Activated T-cell treated with anti-CD3 and anti-CD28 coated beads, Interleukin-2, amount 50 U/mL, for 24 hours (primary cell): Measurements from ENCODE around the gene PSMD6.

ENCODE experiments used
- DNase-seq: peaks from one replicate; pipeline ENCODE4 v3.0.0-alpha.2; 2020
- H3K27ac Mint-ChIP-seq: 2 replicates; pipeline ENCODE4 v1.8.0; 2020; ENCODE audit warnings: mild to moderate bottlenecking, mixed read lengths
- H3K27me3 Mint-ChIP-seq: 2 replicates; pipeline ENCODE4 v1.8.0; 2020; ENCODE audit warnings: mixed read lengths
- H3K36me3 Mint-ChIP-seq: 2 replicates; pipeline ENCODE4 v1.8.0; 2020; ENCODE audit warnings: low read depth, mixed read lengths
- H3K4me1 Mint-ChIP-seq: 2 replicates; pipeline ENCODE4 v1.8.0; 2020; ENCODE audit warnings: low read depth, mixed read lengths
- H3K4me3 Mint-ChIP-seq: 2 replicates; pipeline ENCODE4 v1.8.0; 2020; ENCODE audit warnings: mild to moderate bottlenecking, moderate library complexity, mixed read lengths
- H3K9me3 Mint-ChIP-seq: 2 replicates; pipeline ENCODE4 v1.8.0; 2020; ENCODE audit warnings: mixed read lengths

The PSMD6 gene

DNA sequence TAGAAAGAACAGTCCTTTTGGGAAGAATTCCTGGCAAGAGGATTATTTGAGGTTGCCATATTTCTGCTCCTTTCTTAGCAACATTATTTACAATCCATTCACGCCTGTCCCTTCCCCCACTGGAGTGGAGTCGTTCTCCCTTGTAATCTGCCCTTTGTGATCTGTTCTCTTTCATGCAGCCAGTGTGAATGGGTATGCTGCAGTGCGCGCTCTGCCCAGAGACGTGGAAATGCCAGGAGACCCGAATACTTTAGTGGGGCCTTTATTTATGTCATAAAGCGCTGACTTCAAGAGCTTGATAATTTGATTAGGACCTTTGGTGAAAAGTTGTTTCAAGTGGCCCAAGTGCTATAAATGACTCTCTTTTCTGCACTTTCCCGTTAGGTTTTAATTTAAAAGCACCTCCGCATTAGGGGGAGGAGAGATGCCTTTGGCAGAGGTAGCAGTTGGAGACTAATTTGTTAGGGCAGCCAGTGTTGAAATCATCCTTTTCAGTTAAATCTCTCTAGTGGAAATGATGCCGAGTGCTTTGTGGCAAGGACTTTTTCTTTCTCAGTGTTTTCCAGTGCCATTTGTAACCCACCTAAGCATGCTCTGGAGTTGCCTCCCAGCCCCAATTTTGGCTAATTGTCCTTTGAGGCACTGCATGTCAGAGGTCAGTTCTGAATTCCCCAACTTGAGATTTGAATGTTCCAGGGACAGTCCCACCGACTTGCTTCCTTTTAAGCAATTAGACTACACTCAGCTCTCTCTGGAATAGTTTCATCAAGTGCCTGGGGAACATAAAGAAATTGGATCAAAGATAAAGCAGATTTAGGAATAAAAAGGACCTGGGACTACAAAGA, 52.4 kb downstream of the PSMD6 start:
- no peak for DNase-seq
- peak overlapping the region; percentile 76 for H3K4me3 Mint-ChIP-seq

DNA sequence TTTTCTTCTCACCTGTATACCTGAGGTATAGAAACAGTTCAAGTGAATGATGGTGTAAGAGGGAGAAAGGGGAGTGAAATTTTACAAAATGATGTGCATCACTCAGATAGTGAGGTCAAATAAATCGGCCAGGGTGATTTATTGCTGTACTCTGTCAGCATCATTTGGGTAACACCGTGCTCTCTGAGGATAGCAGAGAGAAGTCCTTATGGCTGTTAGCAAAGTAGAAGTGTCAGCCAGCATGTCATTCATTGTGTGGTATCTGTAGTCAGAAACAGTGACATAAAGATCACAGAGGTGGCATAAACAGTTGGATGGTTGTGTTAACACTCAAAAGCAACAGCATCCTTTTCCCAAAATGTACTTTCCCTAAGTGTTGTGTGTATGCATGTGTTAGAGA, 53.4 kb downstream of the PSMD6 start:
- no peak for DNase-seq
- Mint-ChIP-seq H3K9me3 (no peaks in the 10 kb centered on the region), H3K27ac (peak overlapping the region; percentile 93), H3K27me3 (no peaks in the 10 kb centered on the region), H3K4me3 (peak overlapping the region; percentile 76), H3K4me1 (peaks cover 91% of the 10 kb centered on the region), H3K36me3 (peaks cover 29% of the 10 kb centered on the region)

More for the DNA sequence above, 52.4 kb downstream of the PSMD6 start:
- Mint-ChIP-seq H3K4me1 (peaks cover 94% of the 10 kb centered on the region), H3K27me3 (no peaks in the 10 kb centered on the region), H3K9me3 (no peaks in the 10 kb centered on the region), H3K27ac (peak overlapping the region; percentile 93), H3K36me3 (peaks cover 34% of the 10 kb centered on the region)

DNA sequence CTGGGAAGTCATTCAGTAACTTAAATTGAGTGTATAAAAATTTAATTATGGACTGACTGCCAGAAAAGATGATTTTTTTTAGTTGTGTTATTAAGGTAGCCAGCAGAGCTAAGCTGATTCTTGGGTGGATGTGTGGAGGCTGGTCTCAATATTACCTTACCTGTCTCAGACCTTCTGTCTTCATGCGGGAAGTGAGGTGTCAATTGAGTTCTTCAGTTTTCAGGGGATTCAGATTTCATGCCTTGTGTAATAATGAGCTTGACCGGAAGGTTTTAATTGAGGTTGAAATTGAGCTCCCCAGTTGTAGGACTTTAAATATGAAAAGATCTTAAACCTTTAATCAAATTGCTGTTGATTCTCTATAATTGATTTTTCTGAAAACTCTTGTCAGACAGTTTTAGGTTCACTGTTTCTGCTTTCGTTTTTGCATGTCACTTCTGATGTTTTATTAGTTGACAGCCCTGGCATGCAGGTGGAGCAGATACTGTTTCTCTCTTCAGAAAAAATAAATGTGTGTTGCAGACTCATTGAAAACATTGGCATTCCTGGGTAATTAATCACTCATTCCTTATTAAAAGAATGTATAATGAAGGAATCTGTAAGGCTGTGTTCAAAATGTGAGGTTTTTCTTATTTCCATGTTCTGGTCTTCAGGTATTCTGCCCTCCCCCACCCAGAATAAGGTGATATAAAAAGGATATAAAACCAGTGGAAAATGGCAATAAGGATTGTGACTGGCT, 54.5 kb downstream of the PSMD6 start:
- Mint-ChIP-seq H3K36me3 (peaks cover 24% of the 10 kb centered on the region), H3K27me3 (no peaks in the 10 kb centered on the region), H3K27ac (peak overlapping the region; percentile 93), H3K4me1 (peaks cover 90% of the 10 kb centered on the region), H3K4me3 (peak overlapping the region; percentile 76), H3K9me3 (no peaks in the 10 kb centered on the region)
- DNase-seq, result no peak

DNA sequence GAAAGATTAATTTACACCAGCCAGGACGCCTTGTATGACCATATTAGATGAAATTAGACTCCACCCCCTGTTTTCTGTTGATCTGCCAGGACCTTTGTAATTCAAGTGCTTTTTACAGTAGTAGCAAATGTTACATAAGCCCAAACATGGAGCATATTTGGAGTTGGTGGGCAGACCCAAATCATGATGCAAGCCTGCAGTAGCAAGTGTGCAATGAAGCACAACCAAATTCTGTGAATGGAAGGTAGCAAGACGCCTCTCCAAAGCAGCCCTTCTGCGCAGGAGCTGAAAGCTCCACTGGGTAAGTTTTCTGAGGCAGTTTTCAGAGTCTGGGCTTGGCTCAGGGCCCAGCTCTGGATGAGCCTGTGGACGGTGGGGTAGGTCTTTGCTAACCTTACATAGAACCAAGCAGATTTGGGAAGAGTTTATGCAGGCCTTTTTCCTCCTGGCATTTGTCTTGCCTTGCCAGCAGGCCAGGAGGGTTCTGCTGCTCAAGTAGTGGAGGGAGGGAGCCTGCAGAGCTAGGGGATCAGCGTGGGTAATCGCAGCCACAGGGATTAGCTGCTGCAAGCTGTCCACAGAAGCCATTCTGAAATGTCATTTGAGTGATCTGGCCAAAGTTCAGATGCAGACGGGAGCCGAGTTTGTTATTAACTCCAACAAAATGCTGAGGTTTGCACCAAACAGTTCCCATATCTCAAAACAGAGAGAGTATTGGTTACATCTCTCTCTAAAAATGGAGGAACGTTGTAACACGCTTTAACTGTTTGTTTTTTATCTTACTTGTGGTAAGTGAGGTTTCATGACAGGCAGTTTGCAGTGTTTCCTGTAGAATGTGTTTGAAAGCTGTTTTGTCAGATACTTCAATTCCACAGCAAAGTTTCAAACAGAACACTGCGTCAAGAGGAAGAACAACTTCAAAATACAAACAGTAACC, 55.4 kb downstream of the PSMD6 start:
- peak overlapping the region; percentile 93 for H3K27ac Mint-ChIP-seq
- H3K4me1 Mint-ChIP-seq, result peaks cover 87% of the 10 kb centered on the region
- DNase-seq, result peak; percentile 45
- H3K4me3 Mint-ChIP-seq, result peak overlapping the region; percentile 76
- H3K36me3 Mint-ChIP-seq, result peaks cover 20% of the 10 kb centered on the region
- H3K27me3 Mint-ChIP-seq, result no peaks in the 10 kb centered on the region
- no peaks in the 10 kb centered on the region for H3K9me3 Mint-ChIP-seq

- DNase-seq, result no peak
- Mint-ChIP-seq H3K4me3 (no peak overlapping the region), H3K36me3 (peaks cover 15% of the 10 kb centered on the region), H3K4me1 (peaks cover 81% of the 10 kb centered on the region), H3K27ac (peak overlapping the region; percentile 93), H3K27me3 (no peaks in the 10 kb centered on the region), H3K9me3 (no peaks in the 10 kb centered on the region)
Observed at GRCh38 chr3:63966871-63967270, 56.4 kb downstream of the PSMD6 start.

DNA sequence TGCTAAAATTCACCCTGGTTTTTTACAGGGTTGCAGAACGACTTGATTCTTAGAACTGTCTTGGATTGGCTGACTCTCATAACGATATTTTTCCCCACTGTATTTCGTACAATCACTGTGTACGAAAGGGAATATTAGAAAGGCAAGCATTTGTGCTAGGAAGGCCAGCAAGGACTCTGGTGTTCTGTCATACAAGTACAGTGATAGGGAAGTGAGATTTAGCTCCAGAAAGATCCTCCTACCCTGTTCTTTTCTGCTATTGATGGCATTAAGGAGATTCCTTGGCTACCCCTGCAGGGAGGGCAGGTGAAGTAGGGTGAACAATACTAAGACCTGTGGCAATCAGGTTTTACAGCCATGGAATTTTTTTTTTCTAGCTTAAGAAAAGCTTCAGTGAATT, 57.3 kb downstream of the PSMD6 start:
- no peak for DNase-seq
- Mint-ChIP-seq H3K27ac (peak overlapping the region; percentile 93), H3K27me3 (no peaks in the 10 kb centered on the region), H3K4me3 (no peak overlapping the region), H3K4me1 (peaks cover 78% of the 10 kb centered on the region), H3K36me3 (peaks cover 16% of the 10 kb centered on the region), H3K9me3 (no peaks in the 10 kb centered on the region)

DNA sequence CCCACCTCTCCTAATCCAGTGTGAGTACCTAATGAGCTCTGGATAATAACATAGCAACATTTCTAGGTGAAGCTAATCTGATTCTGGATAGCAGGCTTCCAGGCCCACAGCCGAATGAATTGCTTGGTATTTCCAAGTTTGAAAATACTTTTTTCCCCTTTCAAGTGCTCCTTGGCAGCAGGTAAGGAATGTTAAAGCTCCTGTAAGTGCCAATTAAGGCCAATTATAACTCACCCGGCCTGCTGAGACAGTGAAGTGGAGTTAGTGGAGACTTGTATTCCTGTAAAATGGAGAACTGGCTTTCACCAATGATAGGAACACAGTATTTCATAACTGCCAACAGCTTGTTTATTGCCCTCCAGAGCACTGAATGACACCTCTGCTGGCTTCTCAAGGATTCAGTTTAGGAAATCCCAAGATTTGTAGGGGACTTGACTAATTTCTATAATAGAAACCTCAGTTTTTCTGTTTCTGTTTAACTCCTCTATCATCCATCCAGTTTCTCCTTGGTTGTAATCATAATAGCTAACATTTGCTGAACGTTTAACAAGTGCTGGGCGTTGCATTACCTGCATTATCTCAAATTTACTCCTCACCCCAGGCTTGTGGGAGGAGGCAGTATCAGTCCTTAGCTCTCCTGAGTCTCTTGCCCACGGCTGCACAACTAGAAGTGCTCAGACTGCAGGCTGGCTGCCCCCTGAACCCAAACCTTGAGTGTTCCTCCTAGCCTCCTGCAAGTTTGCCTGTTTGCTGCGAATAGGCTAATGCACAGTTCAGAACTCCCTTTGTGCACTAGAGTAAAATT, 58.4 kb downstream of the PSMD6 start:
- Mint-ChIP-seq H3K27me3 (no peaks in the 10 kb centered on the region), H3K4me3 (no peak overlapping the region), H3K36me3 (peaks cover 13% of the 10 kb centered on the region), H3K9me3 (no peaks in the 10 kb centered on the region), H3K27ac (peak overlapping the region; percentile 75), H3K4me1 (peaks cover 75% of the 10 kb centered on the region)
- DNase-seq, result no peak

DNA sequence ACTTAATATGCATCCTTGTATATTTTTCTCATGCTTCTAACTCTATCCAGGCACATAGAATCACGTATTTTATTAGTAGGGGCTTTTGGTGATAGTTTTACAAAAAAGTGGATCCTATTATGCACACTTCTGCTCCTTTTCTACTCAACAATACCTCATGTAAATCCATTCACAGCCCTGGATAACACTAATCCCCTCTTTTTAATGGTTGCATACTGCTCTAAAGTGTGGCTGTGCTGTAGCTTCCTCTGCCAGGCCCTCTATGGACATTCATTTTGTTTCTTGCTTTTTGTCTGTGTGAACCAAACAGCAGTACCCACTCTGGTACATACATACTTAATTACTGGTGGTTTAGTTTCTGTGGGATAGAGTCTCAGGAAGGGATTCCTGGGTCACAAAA, 59.8 kb downstream of the PSMD6 start:
- Mint-ChIP-seq H3K27ac (peak overlapping the region; percentile 35), H3K27me3 (no peaks in the 10 kb centered on the region), H3K4me1 (peaks cover 71% of the 10 kb centered on the region), H3K9me3 (no peaks in the 10 kb centered on the region), H3K36me3 (peaks cover 16% of the 10 kb centered on the region), H3K4me3 (no peak overlapping the region)
- DNase-seq, result no peak

DNA sequence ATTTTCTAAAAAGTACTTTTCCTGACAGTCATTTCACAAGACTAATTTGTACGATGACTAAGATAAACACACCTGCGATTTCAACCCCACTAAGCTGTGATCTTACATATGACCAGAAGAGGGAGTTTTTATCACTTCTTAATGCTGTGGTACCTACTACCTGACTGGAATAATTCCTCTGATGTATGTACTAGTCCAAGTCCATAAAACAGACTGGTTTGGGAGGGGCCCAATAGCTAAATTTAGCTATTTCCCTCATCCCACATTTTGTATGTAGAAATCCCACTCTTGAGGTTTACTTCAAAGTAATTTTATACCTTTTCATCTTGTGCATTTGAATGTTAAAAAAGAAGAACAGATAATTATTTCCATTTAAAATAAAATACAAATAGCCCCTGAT, 61.4 kb downstream of the PSMD6 start:
- Mint-ChIP-seq H3K4me3 (no peak overlapping the region), H3K9me3 (no peaks in the 10 kb centered on the region), H3K36me3 (peaks cover 18% of the 10 kb centered on the region), H3K4me1 (peaks cover 68% of the 10 kb centered on the region), H3K27ac (no peak overlapping the region), H3K27me3 (no peaks in the 10 kb centered on the region)
- no peak for DNase-seq
